Measurements from ENCODE around the gene RASGEF1B. TPM values are rescaled to one million over a fixed set of nuclear protein-coding genes. Genes with fewer than 3 reads are reported as not detected.

Gene RASGEF1B
- 3.6 and 5.5 TPM in 2 replicates for total RNA-seq (2014; rRNA removed; shearing (Covaris generic); ENCODE audit: low replicate concordance)

- in situ Hi-C loops (cut with HindIII; ENCODE audit: low pct_unique_long_range_greater_than_20kb, low sequenced_read_pairs): no loop called here
- peak; percentile 83 for DNase-seq (ENCODE audit: low read depth)
These were observed at the start of gene RASGEF1B for GRCh38 chr4:81471588-81472280. Gene RASGEF1B, minus strand, starts transcription at chr4:81471907. Its CDS starts 12,399 bp downstream, at chr4:81459508.

GRCh38 chr4:81519856-81520255 lies 48.1 kb upstream of the RASGEF1B start:
- in situ Hi-C loops (cut with HindIII; ENCODE audit: low pct_unique_long_range_greater_than_20kb, low sequenced_read_pairs): no loop called here
- no peak for DNase-seq (ENCODE audit: low read depth)

GRCh38 chr4:81519427-81519773 lies 47.7 kb upstream of the RASGEF1B start:
- in situ Hi-C loops (cut with HindIII; ENCODE audit: low pct_unique_long_range_greater_than_20kb, low sequenced_read_pairs): no loop called here

GRCh38 chr4:81518762-81519426 lies 47.2 kb upstream of the RASGEF1B start:
- in situ Hi-C loops (cut with HindIII; ENCODE audit: low pct_unique_long_range_greater_than_20kb, low sequenced_read_pairs): no loop called here
- no peak for DNase-seq (ENCODE audit: low read depth)

More at GRCh38 chr4:81519427-81519773, 47.7 kb upstream of the RASGEF1B start:
- DNase-seq (ENCODE audit: low read depth): no peak

GRCh38 chr4:81516241-81516640 lies 44.5 kb upstream of the RASGEF1B start:
- in situ Hi-C loops (cut with HindIII; ENCODE audit: low pct_unique_long_range_greater_than_20kb, low sequenced_read_pairs): no loop called here
- no peak for DNase-seq (ENCODE audit: low read depth)

- in situ Hi-C loops (cut with HindIII; ENCODE audit: low pct_unique_long_range_greater_than_20kb, low sequenced_read_pairs): no loop called here
- DNase-seq (ENCODE audit: low read depth): no peak
These were observed 41.2 kb upstream of the RASGEF1B start for GRCh38 chr4:81512757-81513501.

GRCh38 chr4:81512001-81512756 lies 40.5 kb upstream of the RASGEF1B start:
- in situ Hi-C loops (cut with HindIII; ENCODE audit: low pct_unique_long_range_greater_than_20kb, low sequenced_read_pairs): no loop called here
- DNase-seq (ENCODE audit: low read depth): no peak

- in situ Hi-C loops (cut with HindIII; ENCODE audit: low pct_unique_long_range_greater_than_20kb, low sequenced_read_pairs): no loop called here
- DNase-seq (ENCODE audit: low read depth): no peak
These were observed 39.0 kb upstream of the RASGEF1B start for GRCh38 chr4:81510643-81511178.

GRCh38 chr4:81509822-81510221 lies 38.1 kb upstream of the RASGEF1B start:
- DNase-seq (ENCODE audit: low read depth): no peak
- in situ Hi-C loops (cut with HindIII; ENCODE audit: low pct_unique_long_range_greater_than_20kb, low sequenced_read_pairs): no loop called here

GRCh38 chr4:81509191-81509590 lies 37.5 kb upstream of the RASGEF1B start:
- no peak for DNase-seq (ENCODE audit: low read depth)
- in situ Hi-C loops (cut with HindIII; ENCODE audit: low pct_unique_long_range_greater_than_20kb, low sequenced_read_pairs): no loop called here

- no peak for DNase-seq (ENCODE audit: low read depth)
These were observed 36.9 kb upstream of the RASGEF1B start for GRCh38 chr4:81508411-81509185.

GRCh38 chr4:81507530-81507929 lies 35.8 kb upstream of the RASGEF1B start:
- in situ Hi-C loops (cut with HindIII; ENCODE audit: low pct_unique_long_range_greater_than_20kb, low sequenced_read_pairs): no loop called here
- no peak for DNase-seq (ENCODE audit: low read depth)

More at GRCh38 chr4:81508411-81509185, 36.9 kb upstream of the RASGEF1B start:
- in situ Hi-C loops (cut with HindIII; ENCODE audit: low pct_unique_long_range_greater_than_20kb, low sequenced_read_pairs): no loop called here

- in situ Hi-C loops (cut with HindIII; ENCODE audit: low pct_unique_long_range_greater_than_20kb, low sequenced_read_pairs): no loop called here
These were observed 35.0 kb upstream of the RASGEF1B start for GRCh38 chr4:81506731-81507130.

GRCh38 chr4:81505726-81506125 lies 34.0 kb upstream of the RASGEF1B start:
- in situ Hi-C loops (cut with HindIII; ENCODE audit: low pct_unique_long_range_greater_than_20kb, low sequenced_read_pairs): no loop called here

More at GRCh38 chr4:81506731-81507130, 35.0 kb upstream of the RASGEF1B start:
- no peak for DNase-seq (ENCODE audit: low read depth)

GRCh38 chr4:81505004-81505598 lies 33.4 kb upstream of the RASGEF1B start:
- DNase-seq (ENCODE audit: low read depth): no peak
- in situ Hi-C loops (cut with HindIII; ENCODE audit: low pct_unique_long_range_greater_than_20kb, low sequenced_read_pairs): no loop called here

More at GRCh38 chr4:81505726-81506125, 34.0 kb upstream of the RASGEF1B start:
- DNase-seq (ENCODE audit: low read depth): no peak

GRCh38 chr4:81504112-81505003 lies 32.7 kb upstream of the RASGEF1B start:
- DNase-seq (ENCODE audit: low read depth): no peak
- in situ Hi-C loops (cut with HindIII; ENCODE audit: low pct_unique_long_range_greater_than_20kb, low sequenced_read_pairs): no loop called here

Measured in Caki2 (cell line).